Activated CD8-positive, alpha-beta memory T cell treated with anti-CD3 and anti-CD28 coated beads for 48 hours (primary cell): Measurements from ENCODE around the gene FOXC2.
"Not testable (repeated sequence)": the region's sequence is repeated elsewhere in the genome, so short reads cannot be mapped to it uniquely, and the experiment has no call there.

ENCODE experiments used
- DNase-seq, 3 experiments: peaks; one replicate each; pipeline ENCODE4 v3.0.0-alpha.2; 2020; ENCODE audit warnings: low read depth in 2 of 3, low spot score in 2 of 3

The FOXC2 gene

GRCh38 chr16:86587487-86587886, 20.9 kb downstream of the FOXC2 start:
- no peak for DNase-seq

DNA sequence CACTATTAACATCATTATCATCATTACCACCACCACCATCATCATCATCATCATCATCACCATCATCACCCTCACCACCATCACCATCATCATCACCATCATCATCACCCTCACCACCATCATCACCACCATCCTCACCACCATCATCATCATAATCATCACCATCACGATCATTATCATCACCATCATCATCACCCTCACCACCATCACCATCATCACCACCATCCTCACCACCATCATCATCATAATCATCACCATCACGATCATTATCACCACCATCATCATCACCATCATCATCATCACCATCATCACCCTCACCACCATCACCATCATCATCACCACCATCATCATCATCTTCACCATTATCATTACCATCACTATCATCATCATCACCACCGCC, 21.3 kb downstream of the FOXC2 start:
- DNase-seq = not testable (repeated sequence)

DNA sequence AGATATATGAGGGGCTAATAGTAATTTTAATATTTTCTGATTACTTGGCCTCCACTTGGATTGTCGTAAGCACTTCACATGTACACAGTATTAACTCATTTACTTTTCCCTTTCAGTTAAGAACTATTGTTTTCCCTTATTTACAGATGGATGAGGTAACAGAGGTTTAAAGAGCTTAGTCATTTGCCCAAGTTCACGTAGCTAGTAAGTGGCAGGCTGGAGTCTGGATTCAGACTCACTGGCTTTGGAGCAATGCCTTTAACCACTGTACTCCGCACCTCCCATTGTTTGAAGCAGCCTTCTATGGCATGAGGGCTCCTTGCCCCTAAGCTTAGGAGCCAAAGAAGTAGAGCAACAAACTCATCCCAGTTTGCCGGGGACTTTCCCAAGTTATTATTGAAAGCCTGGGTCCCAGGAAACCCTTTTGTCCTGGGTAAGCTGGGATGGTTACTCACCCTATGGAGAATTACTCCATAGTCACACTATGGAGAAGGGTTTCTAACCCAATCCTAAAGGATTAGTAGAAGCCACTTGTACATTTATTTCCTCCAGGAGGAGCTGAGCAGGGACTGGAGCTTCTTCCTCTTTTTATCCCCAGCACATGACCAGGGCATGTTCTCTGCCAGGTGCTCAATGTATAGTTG, 24.0 kb downstream of the FOXC2 start:
- DNase-seq = no peak

- DNase-seq = no peak
Observed at GRCh38 chr16:86591270-86591669, 24.6 kb downstream of the FOXC2 start.

DNA sequence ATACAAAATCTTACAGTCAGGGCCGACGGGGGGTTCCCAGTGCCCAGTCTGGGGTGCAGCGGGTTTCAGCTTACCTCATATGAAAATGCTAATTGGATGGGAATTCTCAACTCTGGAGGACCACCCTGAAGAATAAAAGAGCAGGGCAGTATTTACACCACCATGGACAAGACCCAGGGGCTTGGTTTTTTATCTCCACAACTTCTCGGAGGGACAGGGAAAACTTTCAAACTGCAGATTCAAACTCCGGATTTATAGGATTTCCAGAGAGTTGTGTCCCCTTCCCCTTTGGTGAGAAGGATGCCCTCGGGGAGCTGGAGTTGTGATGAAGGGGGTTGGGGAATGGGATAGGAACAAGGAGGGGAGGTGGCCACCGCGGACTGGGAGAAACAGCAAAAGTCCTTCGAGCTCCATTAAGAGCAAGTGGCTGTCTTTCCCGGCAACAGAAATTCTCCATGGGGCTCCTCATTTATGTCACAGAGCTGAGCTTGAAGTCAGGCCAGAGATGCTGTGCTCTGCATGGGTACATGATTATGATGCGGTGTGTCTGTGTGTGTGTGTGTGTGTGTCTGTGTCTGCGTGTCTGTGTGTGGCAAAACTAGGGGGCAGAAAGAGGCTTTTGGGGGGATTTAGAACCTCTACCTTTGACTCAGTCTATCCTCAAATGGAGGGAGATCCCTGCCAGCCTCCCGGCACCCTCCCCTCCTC, 27.4 kb downstream of the FOXC2 start:
- DNase-seq = no peak

GRCh38 chr16:86594721-86595120, 28.1 kb downstream of the FOXC2 start:
- no peak for DNase-seq

- DNase-seq = no peak
Observed at GRCh38 chr16:86595983-86596605, 29.5 kb downstream of the FOXC2 start.

- DNase-seq = no peak
Observed at GRCh38 chr16:86597126-86597879, 30.7 kb downstream of the FOXC2 start.

GRCh38 chr16:86597880-86598606, 31.4 kb downstream of the FOXC2 start:
- DNase-seq = no peak

GRCh38 chr16:86598607-86599565, 32.3 kb downstream of the FOXC2 start:
- no peak for DNase-seq

DNA sequence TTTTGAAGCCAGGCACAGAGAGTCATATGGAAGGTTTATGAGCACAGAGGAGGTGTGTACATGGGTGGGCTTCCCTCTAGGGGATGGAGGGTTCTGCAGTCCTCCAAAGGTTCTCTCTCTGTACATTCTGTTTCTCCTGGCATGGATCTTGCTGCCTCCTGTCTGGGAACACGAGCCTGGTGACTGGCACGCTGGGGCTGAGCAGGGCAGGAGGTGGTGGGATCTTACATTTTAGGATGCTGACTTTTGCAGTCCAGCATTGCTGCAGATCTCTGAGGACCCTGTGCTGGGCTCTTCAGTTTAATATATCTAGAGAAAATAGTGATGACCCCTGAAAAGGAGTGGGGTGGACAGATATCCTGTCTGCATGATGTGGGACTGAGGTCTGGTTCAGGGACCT, 34.7 kb downstream of the FOXC2 start:
- no peak for DNase-seq

DNA sequence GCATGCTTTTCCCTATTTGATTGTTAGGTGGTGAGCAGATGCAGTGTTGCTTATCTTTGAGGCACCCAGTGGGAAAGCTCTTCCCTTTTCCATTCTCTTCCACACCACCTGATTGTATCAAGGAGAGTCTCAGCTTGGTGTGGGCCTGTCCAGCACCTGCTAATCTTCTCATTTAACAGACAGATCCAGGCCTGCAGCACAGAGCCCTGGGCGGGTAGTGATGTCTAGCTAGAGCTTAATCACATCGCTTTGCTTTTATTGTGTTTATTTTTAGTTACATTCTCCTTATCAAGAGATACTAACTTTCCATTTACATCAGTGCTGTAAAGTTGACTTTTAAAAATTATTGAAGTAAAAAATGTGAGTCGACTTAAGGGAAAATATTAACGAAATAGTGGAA, 35.9 kb downstream of the FOXC2 start:
- DNase-seq = no peak

GRCh38 chr16:86604436-86605193, 38.0 kb downstream of the FOXC2 start:
- DNase-seq = no peak

DNA sequence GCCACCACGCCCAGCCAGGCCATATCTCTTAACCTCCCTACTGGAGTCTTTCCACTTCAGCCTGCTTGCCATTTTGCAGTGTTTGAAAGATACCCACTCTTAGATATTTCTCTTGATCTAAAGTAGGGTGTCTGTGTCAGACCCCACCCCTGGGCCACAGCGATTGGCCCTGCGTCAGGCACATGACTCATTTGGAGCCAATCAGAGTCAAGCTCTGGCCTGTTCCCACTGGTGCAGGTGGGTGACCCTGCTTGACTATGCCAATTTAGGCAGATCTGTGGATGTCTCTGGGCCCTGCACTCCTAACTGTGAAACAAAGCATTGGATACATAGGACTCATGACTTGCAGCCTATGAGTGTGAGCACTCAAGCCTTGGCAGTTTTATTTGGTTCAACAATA, 39.3 kb downstream of the FOXC2 start:
- no peak for DNase-seq

- DNase-seq = no peak
Observed at GRCh38 chr16:86608301-86608747, 41.7 kb downstream of the FOXC2 start.

- no peak for DNase-seq
Observed at GRCh38 chr16:86609115-86609514, 42.5 kb downstream of the FOXC2 start.

GRCh38 chr16:86609661-86610060, 43.0 kb downstream of the FOXC2 start:
- no peak for DNase-seq

- DNase-seq = no peak
Observed at GRCh38 chr16:86610779-86611524, 44.3 kb downstream of the FOXC2 start.

GRCh38 chr16:86611525-86611855, 44.9 kb downstream of the FOXC2 start:
- no peak for DNase-seq
